ENCODE results near the gene NTM. TPM values are rescaled to one million over a fixed set of nuclear protein-coding genes. Genes with fewer than 3 reads are reported as not detected.

The NTM gene
- total and polyA plus RNA-seq, 12 donors = 0.43 to 3.0 (median 1.3) TPM

- 74 to 77% methylated on average over 6 of the region's 6 CpGs for WGBS, 2 donors
- Histone ChIP-seq H3K4me1 (no peaks in the 10 kb centered on the region), H3K36me3 (no peaks in the 10 kb centered on the region), H3K9me3 (no peaks in the 10 kb centered on the region), H3K27me3 (peaks cover 0 to 3% (median 0%) of the 10 kb centered on the region in 7 donors), H3K4me3 (no peak overlapping the region), H3K27ac (no peak overlapping the region)
- no peak for DNase-seq
- intact Hi-C loops (cut with DNase I) = no loop called here
- no peak for TF ChIP-seq CTCF (IDR thresholded peaks at IDR 0.05)
- no peak for ATAC-seq
Observed at GRCh38 chr11:132171031-132171430, 800.6 kb downstream of the NTM start.

- WGBS, 2 donors = 74 to 76% methylated on average over 15 of the region's 15 CpGs
- no peak for TF ChIP-seq CTCF (IDR thresholded peaks at IDR 0.05)
- Histone ChIP-seq H3K4me1 (no peaks in the 10 kb centered on the region), H3K4me3 (no peak overlapping the region), H3K27ac (no peak overlapping the region), H3K36me3 (no peaks in the 10 kb centered on the region), H3K9me3 (no peaks in the 10 kb centered on the region), H3K27me3 (peaks cover 0 to 3% (median 0%) of the 10 kb centered on the region in 7 donors)
- no peak for DNase-seq
- intact Hi-C loops (cut with DNase I) = no loop called here
- ATAC-seq = no peak
Observed at GRCh38 chr11:132174362-132175255, 804.2 kb downstream of the NTM start.

- no peaks in the 10 kb centered on the region for H3K4me1 ChIP-seq
- 2 to 5% methylated on average over 1 of the region's 1 CpG for WGBS, 2 donors
- intact Hi-C loops (cut with DNase I) = no loop called here
- H3K27me3 ChIP-seq = peaks cover 0 to 3% (median 0%) of the 10 kb centered on the region in 7 donors
- ATAC-seq = no peak
- H3K27ac ChIP-seq = no peak overlapping the region
- H3K4me3 ChIP-seq = no peak overlapping the region
- H3K9me3 ChIP-seq = no peaks in the 10 kb centered on the region
- peak in 1 of 2 donors; percentile 8 for DNase-seq
- H3K36me3 ChIP-seq = no peaks in the 10 kb centered on the region
- TF ChIP-seq CTCF (IDR thresholded peaks at IDR 0.05) = no peak
Observed at GRCh38 chr11:132177106-132177505, 806.7 kb downstream of the NTM start.

GRCh38 chr11:132184079-132184478 lies 813.7 kb downstream of the NTM start:
- no peaks in the 10 kb centered on the region for H3K4me1 ChIP-seq
- H3K9me3 ChIP-seq = no peaks in the 10 kb centered on the region
- no peak overlapping the region for H3K27ac ChIP-seq
- WGBS, 2 donors = 69 to 70% methylated on average over 4 of the region's 4 CpGs
- peaks cover 0 to 24% (median 0%) of the 10 kb centered on the region in 7 donors for H3K27me3 ChIP-seq
- TF ChIP-seq CTCF (IDR thresholded peaks at IDR 0.05) = no peak
- no peak overlapping the region for H3K4me3 ChIP-seq
- no peaks in the 10 kb centered on the region for H3K36me3 ChIP-seq
- ATAC-seq (no peak), DNase-seq (no peak)
- intact Hi-C loops (cut with DNase I) = no loop called here
